HepG2 (cell line): ENCODE data around the gene NXPH4. TPM values are rescaled to one million over a fixed set of nuclear protein-coding genes. Genes with fewer than 3 reads are reported as not detected.

Source experiments
- ATAC-seq: fragments of 200-7000 bp; cut with Tn5 transposase; 3 replicates; pipeline ENCODE4 v1.9.1; 2020; ENCODE audit warnings: mild to moderate bottlenecking, moderate library complexity
- BruUV-seq: library from RNA; stranded (reverse); fragments of 400-500 nt; replicated peaks from 2 replicates; lab custom pipeline; 2021; lab: Mats Ljungman, UMichigan
- CTCF ChIA-PET: fragments of 300-600 bp; formaldehyde crosslinking; extraction: SDS; loops from one replicate; lab custom pipeline; 2021; ENCODE audit warnings: low total read pairs, inconsistent platforms, low intra/inter-chr PET ratio; lab: Yijun Ruan, JAX
- POLR2A ChIA-PET: fragments of 350-600 bp; sonication (Branson Sonifier 250); formaldehyde crosslinking; loops from one replicate; lab custom pipeline; 2020; ENCODE audit warnings: antibody characterized with exemption, inconsistent platforms; lab: Yijun Ruan, JAX
- DNase-seq: peaks from one replicate; pipeline ENCODE4 v3.0.0-alpha.2; 2015; ENCODE audit warnings: low spot score
- FAIRE-seq: peaks from 3 replicates; lab custom pipeline; 2011; peaks lifted over from hg19 to GRCh38; lab: Jason Lieb, UNC
- H2AFZ ChIP-seq: one replicate; pipeline ENCODE4 v1.6.1; 2011; ENCODE audit warnings: low read length, inconsistent platforms
- H3K27ac ChIP-seq: fragments of 300-600 bp; 3 replicates; pipeline ENCODE4 v1.8.0; 2011; ENCODE audit warnings: mixed run types, mild to moderate bottlenecking, mixed read lengths, low read length, inconsistent platforms; ENCODE audit not compliant: insufficient read depth; ENCODE audit errors: extremely low read length
- H3K27me3 ChIP-seq, 2 experiments: fragments of 200-600 bp in 1 of 2; 2 replicates in 1 of 2; 3 replicates in 1 of 2; pipeline versions ENCODE4 v1.6.0 to v1.8.0; 2011; ENCODE audit warnings: low read length in 2 of 2, mild to moderate bottlenecking in 2 of 2, moderate library complexity in 2 of 2, inconsistent platforms in 1 of 2; ENCODE audit not compliant: insufficient read depth in 2 of 2, control insufficient read depth in 1 of 2
- H3K36me3 ChIP-seq, 2 experiments: fragments of 200-600 bp in 1 of 2; replicated peaks in 1 of 2; 2 replicates in 1 of 2; 3 replicates in 1 of 2; pipeline versions ENCODE4 v1.5.1 to v1.8.0; 2011; ENCODE audit warnings: low read length in 2 of 2, inconsistent platforms in 1 of 2; ENCODE audit not compliant: insufficient read depth in 2 of 2, control insufficient read depth in 1 of 2
- H3K4me1 ChIP-seq: 2 replicates; pipeline ENCODE4 v1.5.1; 2012; ENCODE audit warnings: low read length, inconsistent platforms; ENCODE audit not compliant: insufficient read depth
- H3K4me2 ChIP-seq: 2 replicates; pipeline ENCODE4 v1.6.0; 2011; ENCODE audit warnings: low read depth, low read length, inconsistent platforms
- H3K4me3 ChIP-seq, 3 experiments: fragments of 200-600 bp in 1 of 3; sonication (generic), shearing (Covaris generic) in 1 of 3; replicated peaks in 1 of 3; 2 replicates each; pipeline ENCODE4 v1.5.1; 2011 to 2016; ENCODE audit warnings: low read length in 3 of 3, inconsistent platforms in 2 of 3, low read depth in 2 of 3, mild to moderate bottlenecking in 2 of 3, control low read depth in 1 of 3, mixed read lengths in 1 of 3; ENCODE audit not compliant: insufficient read depth in 1 of 3
- H3K79me2 ChIP-seq: one replicate; pipeline ENCODE4 v1.6.1; 2011; ENCODE audit warnings: low read length, inconsistent platforms; ENCODE audit not compliant: insufficient read depth
- H3K9ac ChIP-seq: 2 replicates; pipeline ENCODE4 v1.6.0; 2011; ENCODE audit warnings: mild to moderate bottlenecking, low read depth, low read length, inconsistent platforms; ENCODE audit not compliant: insufficient read depth
- H3K9me3 ChIP-seq: 2 replicates; pipeline ENCODE4 v1.5.1; 2012; ENCODE audit warnings: mild to moderate bottlenecking, low read length
- H4K20me1 ChIP-seq: 2 replicates; pipeline ENCODE4 v1.6.0; 2011; ENCODE audit warnings: inconsistent platforms, mild to moderate bottlenecking, low read length, moderate library complexity; ENCODE audit not compliant: insufficient read depth
- AGO2 ChIP-seq: fragments of 200-400 bp; formaldehyde crosslinking; optimal IDR thresholded peaks from 2 replicates; pipeline ENCODE3; 2017; ENCODE audit warnings: mild to moderate bottlenecking, low read depth, low read length, moderate library complexity
- ETV5 ChIP-seq: IDR thresholded peaks from 2 replicates; pipeline ENCODE4 v1.6.1; 2018; ENCODE audit warnings: missing biosample characterization, missing genetic modification reagents, inconsistent platforms, borderline replicate concordance
- MXD4 ChIP-seq: IDR thresholded peaks from 2 replicates; pipeline ENCODE4 v1.6.1; 2016; ENCODE audit warnings: mild to moderate bottlenecking, missing biosample characterization, missing genetic modification reagents
- PAF1 ChIP-seq: IDR thresholded peaks from 2 replicates; pipeline ENCODE4 v1.6.1; 2016; ENCODE audit warnings: missing genetic modification reagents, missing compliant biosample characterization
- RBM39 ChIP-seq: fragments of 200-400 bp; formaldehyde crosslinking; IDR thresholded peaks from one replicate; pipeline ENCODE4 v1.6.1; 2018; ENCODE audit warnings: antibody characterized with exemption, mild to moderate bottlenecking, low read depth, low read length; ENCODE audit not compliant: poor library complexity, severe bottlenecking
- TGIF2 ChIP-seq: IDR thresholded peaks from 2 replicates; pipeline ENCODE4 v1.6.1; 2016; ENCODE audit warnings: control low read depth, missing compliant biosample characterization
- TSC22D2 ChIP-seq: sonication (generic); formaldehyde crosslinking; IDR thresholded peaks from 2 replicates; pipeline ENCODE4 v1.5.1; 2020; ENCODE audit warnings: missing genetic modification reagents, mild to moderate bottlenecking, borderline replicate concordance
- ZNF142 ChIP-seq: sonication (generic); formaldehyde crosslinking; IDR thresholded peaks from 2 replicates; pipeline ENCODE4 v1.4.0; 2020; ENCODE audit warnings: missing genetic modification reagents
- ZNF619 ChIP-seq: sonication (generic); formaldehyde crosslinking; IDR thresholded peaks from 2 replicates; pipeline ENCODE4 v1.4.0; 2020; ENCODE audit warnings: mild to moderate bottlenecking, missing genetic modification reagents
- ZNF740 ChIP-seq: sonication (generic); formaldehyde crosslinking; IDR thresholded peaks from 2 replicates; pipeline ENCODE4 v1.4.0; 2020; ENCODE audit warnings: missing genetic modification reagents
- ZNF749 ChIP-seq: sonication (generic); formaldehyde crosslinking; IDR thresholded peaks from 2 replicates; pipeline ENCODE4 v1.8.0; 2022; ENCODE audit warnings: mild to moderate bottlenecking, missing genetic modification reagents, moderate library complexity, borderline replicate concordance
- WGBS: methylation state at CpG from one replicate; pipeline ENCODE4 v1.1.6; 2017; ENCODE audit warnings: low lambda C conversion rate; 5-methylcytosine and 5-hydroxymethylcytosine counted together
- in situ Hi-C: cut with HindIII; loops from 2 replicates; pipeline ENCODE4 v1.10.0; 2017; ENCODE audit warnings: low pct_unique_long_range_greater_than_20kb; ENCODE audit not compliant: extremely low pct_ligation_motif_present
- intact Hi-C: fragments of 100-400 bp; cut with micrococcal nuclease; formaldehyde crosslinking; loops from one replicate; pipeline ENCODE4 v1.10.0; 2022; ENCODE audit not compliant: unreplicated experiment
- polyA plus RNA-seq, 8 experiments: library from polyadenylated mRNA; depleted of rRNA in 3 of 8; stranded (reverse) in 7 of 8; unstranded in 1 of 8; fragments of >200 nt; fragmentation: Illumina TruSeq in 4 of 8; extraction: Trizol in 4 of 8; gene quantifications; 2 replicates each; pipeline versions ENCODE4 v1.2.1 to v1.2.3, GENCODE V29; 2011 to 2016; ENCODE audit warnings: low read depth in 4 of 8, missing spikeins in 1 of 8, mixed read lengths in 1 of 8; ENCODE audit not compliant: insufficient read depth in 1 of 8
- total RNA-seq, 5 experiments: library from RNA; depleted of rRNA; stranded (reverse); fragments of >200 nt; fragmentation: Illumina TruSeq; extraction: Trizol; gene quantifications; 2 replicates each; pipeline ENCODE4 v1.2.3, GENCODE V29; 2016; ENCODE audit warnings: low read depth in 1 of 5

NXPH4 gene
- total and polyA plus RNA-seq, 2 of the 13 experiments (the other 11 are each of a cell fraction or from before 2014, with no cell fraction given): 0.13 TPM; not detected in 1

- TF ChIP-seq TSC22D2 (CRISPR knock-in tag): no peak
- no peak for TF ChIP-seq PAF1 (CRISPR knock-in tag)
- no peak for TF ChIP-seq ZNF740 (CRISPR knock-in tag)
- no peak for TF ChIP-seq ZNF619
- TF ChIP-seq ETV5: no peak
- TF ChIP-seq MXD4: no peak
Observed at GRCh38 chr12:57202321-57202720, 14.3 kb upstream of the NXPH4 start (continued).

- Histone ChIP-seq H3K4me3 (no peak overlapping the region), H3K79me2 (no peaks in the 10 kb centered on the region), H3K4me1 (no peaks in the 10 kb centered on the region), H3K36me3 (peaks cover 53 to 86% of the 10 kb centered on the region in 2 experiments), H3K4me2 (no peak overlapping the region), H4K20me1 (no peaks in the 10 kb centered on the region), H2AFZ (no peak overlapping the region), H3K27me3 (no peaks in the 10 kb centered on the region), H3K9ac (no peak overlapping the region), H3K9me3 (no peaks in the 10 kb centered on the region), H3K27ac (no peak overlapping the region)
- DNase-seq: no peak
- intact Hi-C loops (no loop called here), in situ Hi-C loops (no loop called here)
- no TSS peak for BruUV-seq
- ChIA-PET POLR2A (no interaction called here), CTCF (no interaction called here)
- 97% methylated on average over 18 of the region's 28 CpGs for WGBS
- no peak for FAIRE-seq
- no peak for ATAC-seq
- TF ChIP-seq AGO2: peak; percentile 47
- no peak for TF ChIP-seq TGIF2 (CRISPR knock-in tag)
Observed at GRCh38 chr12:57203201-57203600, 13.4 kb upstream of the NXPH4 start.

GRCh38 chr12:57203791-57204190 is 12.8 kb upstream of the NXPH4 start:
- Histone ChIP-seq H3K9ac (no peak overlapping the region), H4K20me1 (no peaks in the 10 kb centered on the region), H3K4me3 (no peak overlapping the region), H3K36me3 (peaks cover 53 to 86% of the 10 kb centered on the region in 2 experiments), H3K9me3 (no peaks in the 10 kb centered on the region), H3K4me1 (no peaks in the 10 kb centered on the region), H3K79me2 (no peaks in the 10 kb centered on the region), H3K4me2 (no peak overlapping the region), H3K27me3 (no peaks in the 10 kb centered on the region), H2AFZ (no peak overlapping the region), H3K27ac (no peak overlapping the region)
- POLR2A ChIA-PET: no interaction called here
- CTCF ChIA-PET: no interaction called here
- 100% methylated on average over 3 of the region's 11 CpGs for WGBS
- in situ Hi-C loops (no loop called here), intact Hi-C loops (no loop called here)
- no peak for ATAC-seq
- DNase-seq: no peak
- FAIRE-seq: no peak
- no TSS peak for BruUV-seq
- TF ChIP-seq RBM39: no peak
- TF ChIP-seq ZNF749 (CRISPR knock-in tag): no peak
- no peak for TF ChIP-seq ZNF142 (CRISPR knock-in tag)
